GM23338 (cell line): ENCODE data around the gene SUN5. TPM values are rescaled to one million over a fixed set of nuclear protein-coding genes. Genes with fewer than 3 reads are reported as not detected.

ENCODE experiments used
- ETS1 ChIP-seq: IDR thresholded peaks from 2 replicates; pipeline ENCODE4 v1.6.1; 2016; ENCODE audit warnings: antibody characterized with exemption
- JUNB ChIP-seq: IDR thresholded peaks from one replicate; pipeline ENCODE4 v1.6.1; 2016; ENCODE audit warnings: antibody characterized with exemption; ENCODE audit not compliant: unreplicated experiment
- NANOG ChIP-seq: IDR thresholded peaks from 2 replicates; pipeline ENCODE4 v1.6.1; 2016; ENCODE audit warnings: antibody characterized with exemption, borderline replicate concordance
- POLR2AphosphoS5 ChIP-seq: IDR thresholded peaks from 2 replicates; pipeline ENCODE4 v1.6.1; 2016; ENCODE audit warnings: antibody characterized with exemption, low read depth
- STAT1 ChIP-seq: IDR thresholded peaks from one replicate; pipeline ENCODE4 v1.6.1; 2016; ENCODE audit warnings: antibody characterized with exemption; ENCODE audit not compliant: unreplicated experiment
- ZNF114 ChIP-seq: fragments of 250-450 bp; sonication (Bioruptor Pico); IDR thresholded peaks from 2 replicates; pipeline ENCODE4 v1.5.0; 2020; ENCODE audit warnings: mild to moderate bottlenecking, moderate library complexity
- polyA plus RNA-seq: library from polyadenylated mRNA; unstranded; fragments of >200 nt; fragmentation: Nextera tagmentation; extraction: Ambion mirVana; gene quantifications from 2 replicates; pipeline ENCODE4 v1.2.1, GENCODE V29; 2016
- total RNA-seq: library from RNA; depleted of rRNA; stranded (reverse); fragments of >200 nt; shearing (Covaris generic); gene quantifications from 2 replicates; pipeline ENCODE4 v1.2.3, GENCODE V29; 2014
- TF ChIP-seq, protein P1 (sequence below): fragments of 250-450 bp; sonication (Bioruptor Pico); IDR thresholded peaks from 2 replicates; pipeline ENCODE4 v1.5.0; 2020; ENCODE audit warnings: mild to moderate bottlenecking, moderate library complexity
- TF ChIP-seq, protein P2 (sequence below): IDR thresholded peaks from one replicate; pipeline ENCODE4 v1.6.1; 2018; ENCODE audit warnings: antibody characterized with exemption; ENCODE audit not compliant: unreplicated experiment

SUN5 gene
- total and polyA plus RNA-seq, 2 experiments from 2014 or later: not detected

GRCh38 chr20:33022289-33022688 lies 18.1 kb upstream of the SUN5 start (continued):
- TF ChIP-seq, protein P1, sequence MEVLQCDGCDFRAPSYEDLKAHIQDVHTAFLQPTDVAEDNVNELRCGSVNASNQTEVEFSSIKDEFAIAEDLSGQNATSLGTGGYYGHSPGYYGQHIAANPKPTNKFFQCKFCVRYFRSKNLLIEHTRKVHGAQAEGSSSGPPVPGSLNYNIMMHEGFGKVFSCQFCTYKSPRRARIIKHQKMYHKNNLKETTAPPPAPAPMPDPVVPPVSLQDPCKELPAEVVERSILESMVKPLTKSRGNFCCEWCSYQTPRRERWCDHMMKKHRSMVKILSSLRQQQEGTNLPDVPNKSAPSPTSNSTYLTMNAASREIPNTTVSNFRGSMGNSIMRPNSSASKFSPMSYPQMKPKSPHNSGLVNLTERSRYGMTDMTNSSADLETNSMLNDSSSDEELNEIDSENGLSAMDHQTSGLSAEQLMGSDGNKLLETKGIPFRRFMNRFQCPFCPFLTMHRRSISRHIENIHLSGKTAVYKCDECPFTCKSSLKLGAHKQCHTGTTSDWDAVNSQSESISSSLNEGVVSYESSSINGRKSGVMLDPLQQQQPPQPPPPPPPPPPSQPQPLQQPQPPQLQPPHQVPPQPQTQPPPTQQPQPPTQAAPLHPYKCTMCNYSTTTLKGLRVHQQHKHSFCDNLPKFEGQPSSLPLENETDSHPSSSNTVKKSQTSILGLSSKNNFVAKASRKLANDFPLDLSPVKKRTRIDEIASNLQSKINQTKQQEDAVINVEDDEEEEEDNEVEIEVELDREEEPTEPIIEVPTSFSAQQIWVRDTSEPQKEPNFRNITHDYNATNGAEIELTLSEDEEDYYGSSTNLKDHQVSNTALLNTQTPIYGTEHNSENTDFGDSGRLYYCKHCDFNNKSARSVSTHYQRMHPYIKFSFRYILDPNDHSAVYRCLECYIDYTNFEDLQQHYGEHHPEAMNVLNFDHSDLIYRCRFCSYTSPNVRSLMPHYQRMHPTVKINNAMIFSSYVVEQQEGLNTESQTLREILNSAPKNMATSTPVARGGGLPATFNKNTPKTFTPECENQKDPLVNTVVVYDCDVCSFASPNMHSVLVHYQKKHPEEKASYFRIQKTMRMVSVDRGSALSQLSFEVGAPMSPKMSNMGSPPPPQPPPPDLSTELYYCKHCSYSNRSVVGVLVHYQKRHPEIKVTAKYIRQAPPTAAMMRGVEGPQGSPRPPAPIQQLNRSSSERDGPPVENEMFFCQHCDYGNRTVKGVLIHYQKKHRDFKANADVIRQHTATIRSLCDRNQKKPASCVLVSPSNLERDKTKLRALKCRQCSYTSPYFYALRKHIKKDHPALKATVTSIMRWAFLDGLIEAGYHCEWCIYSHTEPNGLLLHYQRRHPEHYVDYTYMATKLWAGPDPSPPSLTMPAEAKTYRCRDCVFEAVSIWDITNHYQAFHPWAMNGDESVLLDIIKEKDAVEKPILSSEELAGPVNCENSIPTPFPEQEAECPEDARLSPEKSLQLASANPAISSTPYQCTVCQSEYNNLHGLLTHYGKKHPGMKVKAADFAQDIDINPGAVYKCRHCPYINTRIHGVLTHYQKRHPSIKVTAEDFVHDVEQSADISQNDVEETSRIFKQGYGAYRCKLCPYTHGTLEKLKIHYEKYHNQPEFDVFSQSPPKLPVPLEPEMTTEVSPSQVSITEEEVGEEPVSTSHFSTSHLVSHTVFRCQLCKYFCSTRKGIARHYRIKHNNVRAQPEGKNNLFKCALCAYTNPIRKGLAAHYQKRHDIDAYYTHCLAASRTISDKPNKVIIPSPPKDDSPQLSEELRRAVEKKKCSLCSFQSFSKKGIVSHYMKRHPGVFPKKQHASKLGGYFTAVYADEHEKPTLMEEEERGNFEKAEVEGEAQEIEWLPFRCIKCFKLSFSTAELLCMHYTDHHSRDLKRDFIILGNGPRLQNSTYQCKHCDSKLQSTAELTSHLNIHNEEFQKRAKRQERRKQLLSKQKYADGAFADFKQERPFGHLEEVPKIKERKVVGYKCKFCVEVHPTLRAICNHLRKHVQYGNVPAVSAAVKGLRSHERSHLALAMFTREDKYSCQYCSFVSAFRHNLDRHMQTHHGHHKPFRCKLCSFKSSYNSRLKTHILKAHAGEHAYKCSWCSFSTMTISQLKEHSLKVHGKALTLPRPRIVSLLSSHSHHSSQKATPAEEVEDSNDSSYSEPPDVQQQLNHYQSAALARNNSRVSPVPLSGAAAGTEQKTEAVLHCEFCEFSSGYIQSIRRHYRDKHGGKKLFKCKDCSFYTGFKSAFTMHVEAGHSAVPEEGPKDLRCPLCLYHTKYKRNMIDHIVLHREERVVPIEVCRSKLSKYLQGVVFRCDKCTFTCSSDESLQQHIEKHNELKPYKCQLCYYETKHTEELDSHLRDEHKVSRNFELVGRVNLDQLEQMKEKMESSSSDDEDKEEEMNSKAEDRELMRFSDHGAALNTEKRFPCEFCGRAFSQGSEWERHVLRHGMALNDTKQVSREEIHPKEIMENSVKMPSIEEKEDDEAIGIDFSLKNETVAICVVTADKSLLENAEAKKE (CRISPR knock-in tag): no peak
- TF ChIP-seq ETS1 (no peak), JUNB (no peak), ZNF114 (no peak), STAT1 (no peak), POLR2AphosphoS5 (no peak), NANOG (no peak)
- TF ChIP-seq, protein P2, sequence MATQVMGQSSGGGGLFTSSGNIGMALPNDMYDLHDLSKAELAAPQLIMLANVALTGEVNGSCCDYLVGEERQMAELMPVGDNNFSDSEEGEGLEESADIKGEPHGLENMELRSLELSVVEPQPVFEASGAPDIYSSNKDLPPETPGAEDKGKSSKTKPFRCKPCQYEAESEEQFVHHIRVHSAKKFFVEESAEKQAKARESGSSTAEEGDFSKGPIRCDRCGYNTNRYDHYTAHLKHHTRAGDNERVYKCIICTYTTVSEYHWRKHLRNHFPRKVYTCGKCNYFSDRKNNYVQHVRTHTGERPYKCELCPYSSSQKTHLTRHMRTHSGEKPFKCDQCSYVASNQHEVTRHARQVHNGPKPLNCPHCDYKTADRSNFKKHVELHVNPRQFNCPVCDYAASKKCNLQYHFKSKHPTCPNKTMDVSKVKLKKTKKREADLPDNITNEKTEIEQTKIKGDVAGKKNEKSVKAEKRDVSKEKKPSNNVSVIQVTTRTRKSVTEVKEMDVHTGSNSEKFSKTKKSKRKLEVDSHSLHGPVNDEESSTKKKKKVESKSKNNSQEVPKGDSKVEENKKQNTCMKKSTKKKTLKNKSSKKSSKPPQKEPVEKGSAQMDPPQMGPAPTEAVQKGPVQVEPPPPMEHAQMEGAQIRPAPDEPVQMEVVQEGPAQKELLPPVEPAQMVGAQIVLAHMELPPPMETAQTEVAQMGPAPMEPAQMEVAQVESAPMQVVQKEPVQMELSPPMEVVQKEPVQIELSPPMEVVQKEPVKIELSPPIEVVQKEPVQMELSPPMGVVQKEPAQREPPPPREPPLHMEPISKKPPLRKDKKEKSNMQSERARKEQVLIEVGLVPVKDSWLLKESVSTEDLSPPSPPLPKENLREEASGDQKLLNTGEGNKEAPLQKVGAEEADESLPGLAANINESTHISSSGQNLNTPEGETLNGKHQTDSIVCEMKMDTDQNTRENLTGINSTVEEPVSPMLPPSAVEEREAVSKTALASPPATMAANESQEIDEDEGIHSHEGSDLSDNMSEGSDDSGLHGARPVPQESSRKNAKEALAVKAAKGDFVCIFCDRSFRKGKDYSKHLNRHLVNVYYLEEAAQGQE: no peak
